CD14-positive monocyte (primary cell): ENCODE measurements around the gene CGNL1. TPM values are rescaled to one million over a fixed set of nuclear protein-coding genes. Genes with fewer than 3 reads are reported as not detected.

Experiments
- DNase-seq, 3 donors: peaks; one replicate each; pipeline ENCODE4 v3.0.0-alpha.2; 2011 to 2022
- H2AFZ ChIP-seq: 2 replicates; pipeline ENCODE4 v1.6.0; 2012; ENCODE audit warnings: mild to moderate bottlenecking, low read depth, low read length, inconsistent platforms; ENCODE audit not compliant: insufficient read depth, poor library complexity, severe bottlenecking
- H3K27ac ChIP-seq, 2 donors: 1 replicate in 1 of 2; 2 replicates in 1 of 2; pipeline ENCODE4 v1.5.1; 2012 to 2013; ENCODE audit warnings: low read length in 2 of 2, control low read depth in 1 of 2, inconsistent platforms in 1 of 2, low read depth in 1 of 2, mild to moderate bottlenecking in 1 of 2
- H3K27me3 ChIP-seq, 2 donors: one replicate each; pipeline versions ENCODE4 v1.6.0 to v1.6.1; 2011 to 2013; ENCODE audit warnings: low read length in 2 of 2; ENCODE audit not compliant: control insufficient read depth in 2 of 2, insufficient read depth in 2 of 2
- H3K36me3 ChIP-seq, 2 donors: replicated peaks in 1 of 2; 1 replicate in 1 of 2; 2 replicates in 1 of 2; pipeline versions ENCODE4 v1.5.1 to v1.6.1; 2012 to 2013; ENCODE audit warnings: low read length in 2 of 2, control low read depth in 1 of 2, inconsistent platforms in 1 of 2, mild to moderate bottlenecking in 1 of 2; ENCODE audit not compliant: insufficient read depth in 2 of 2, control insufficient read depth in 1 of 2
- H3K4me1 ChIP-seq, 2 donors: 1 replicate in 1 of 2; 2 replicates in 1 of 2; pipeline versions ENCODE4 v1.5.1 to v1.6.1; 2012 to 2013; ENCODE audit warnings: low read length in 2 of 2, control low read depth in 1 of 2, inconsistent platforms in 1 of 2, mild to moderate bottlenecking in 1 of 2, moderate library complexity in 1 of 2; ENCODE audit not compliant: insufficient read depth in 2 of 2, control insufficient read depth in 1 of 2
- H3K4me2 ChIP-seq: replicated peaks from 2 replicates; pipeline ENCODE3; 2012; ENCODE audit warnings: low read length, moderate library complexity, mild to moderate bottlenecking; ENCODE audit not compliant: poor library complexity, severe bottlenecking; ENCODE audit errors: extremely low read depth
- H3K4me3 ChIP-seq, 3 experiments: fragments of 200-600 bp in 1 of 3; sonication (generic) in 1 of 3; replicated peaks in 1 of 3; 1 replicate in 2 of 3; 2 replicates in 1 of 3; pipeline ENCODE4 v1.5.1; 2011 to 2013; ENCODE audit warnings: low read length in 3 of 3, mild to moderate bottlenecking in 3 of 3, control low read depth in 2 of 3, low read depth in 2 of 3, inconsistent platforms in 1 of 3, moderate library complexity in 1 of 3
- H3K79me2 ChIP-seq: 2 replicates; pipeline ENCODE4 v1.6.0; 2012; ENCODE audit warnings: mild to moderate bottlenecking, control low read depth, inconsistent platforms, low read length, moderate library complexity; ENCODE audit not compliant: insufficient read depth
- H3K9ac ChIP-seq: 2 replicates; pipeline ENCODE4 v1.6.0; 2017; ENCODE audit warnings: low read length, mild to moderate bottlenecking; ENCODE audit not compliant: insufficient read depth, poor library complexity, severe bottlenecking
- H3K9me3 ChIP-seq, 2 donors: replicated peaks in 1 of 2; 1 replicate in 1 of 2; 2 replicates in 1 of 2; pipeline versions ENCODE4 v1.5.1 to v1.6.1; 2012 to 2013; ENCODE audit warnings: low read length in 2 of 2, control low read depth in 1 of 2; ENCODE audit not compliant: control insufficient read depth in 1 of 2, insufficient read depth in 1 of 2
- H4K20me1 ChIP-seq: 2 replicates; pipeline ENCODE4 v1.6.0; 2012; ENCODE audit warnings: mild to moderate bottlenecking, low read length, control low read depth, moderate library complexity; ENCODE audit not compliant: insufficient read depth
- H3K27ac Mint-ChIP-seq, 7 donors: one replicate each; pipeline ENCODE4 v1.8.0; 2020; ENCODE audit warnings: mild to moderate bottlenecking in 7 of 7, mixed read lengths in 7 of 7, moderate library complexity in 6 of 7, inconsistent platforms in 2 of 7
- H3K27me3 Mint-ChIP-seq, 3 donors: one replicate each; pipeline ENCODE4 v1.8.0; 2021 to 2022; ENCODE audit warnings: low read depth in 3 of 3, mild to moderate bottlenecking in 3 of 3, mixed read lengths in 3 of 3, moderate library complexity in 3 of 3, inconsistent platforms in 1 of 3
- H3K36me3 Mint-ChIP-seq, 2 donors: one replicate each; pipeline ENCODE4 v1.8.0; 2020; ENCODE audit warnings: mixed read lengths in 2 of 2, inconsistent platforms in 1 of 2, mild to moderate bottlenecking in 1 of 2
- H3K4me1 Mint-ChIP-seq: one replicate; pipeline ENCODE4 v1.8.0; 2020; ENCODE audit warnings: mild to moderate bottlenecking, mixed read lengths
- H3K4me3 Mint-ChIP-seq, 2 donors: one replicate each; pipeline ENCODE4 v1.8.0; 2020; ENCODE audit warnings: mild to moderate bottlenecking in 2 of 2, mixed read lengths in 2 of 2, moderate library complexity in 1 of 2
- H3K9me3 Mint-ChIP-seq, 7 donors: one replicate each; pipeline ENCODE4 v1.8.0; 2020 to 2022; ENCODE audit warnings: mixed read lengths in 7 of 7, mild to moderate bottlenecking in 6 of 7, moderate library complexity in 6 of 7, inconsistent platforms in 2 of 7
- CTCF ChIP-seq: fragments of 200-600 bp; IDR thresholded peaks from one replicate; pipeline ENCODE4 v1.8.0; 2022; ENCODE audit warnings: antibody characterized with exemption, mild to moderate bottlenecking
- WGBS: methylation state at CpG from one replicate; pipeline ENCODE4 v1.1.5; 2013; ENCODE audit warnings: missing lambda C conversion rate; ENCODE audit not compliant: insufficient coverage; 5-methylcytosine and 5-hydroxymethylcytosine counted together
- intact Hi-C, 2 donors: fragments of 100-400 bp; cut with micrococcal nuclease; formaldehyde crosslinking; loops; one replicate each; pipeline versions ENCODE4 v1.15.0 to v1.15.1; 2023
- polyA plus RNA-seq, 3 donors: library from polyadenylated mRNA; depleted of rRNA in 1 of 3; unstranded in 2 of 3; stranded (reverse) in 1 of 3; fragments of 300-500 nt in 2 of 3; fragments of >200 nt in 1 of 3; fragmentation: Illumina TruSeq in 2 of 3; gene quantifications; 1 replicate in 2 of 3; 2 replicates in 1 of 3; pipeline ENCODE4 v1.2.3, GENCODE V29; 2012 to 2021

The CGNL1 gene
- polyA plus RNA-seq, 3 donors: not detected

- peak overlapping the region; percentile 57 to 73 for H3K4me3 Mint-ChIP-seq
- WGBS: 100% methylated on average over 1 of the region's 5 CpGs
- H4K20me1 ChIP-seq: no peaks in the 10 kb centered on the region
- TF ChIP-seq CTCF: no peak
- intact Hi-C loops: no loop called here
- peaks cover 25 to 33% (median 30%) of the 10 kb centered on the region in 3 donors for H3K27me3 Mint-ChIP-seq
- no peak overlapping the region for H3K9ac ChIP-seq
- H3K27ac ChIP-seq: no peak overlapping the region
- no peak for DNase-seq
- H3K4me3 ChIP-seq: peak overlapping the region in 1 of 3 experiments; percentile 60
- no peaks in the 10 kb centered on the region for H3K9me3 ChIP-seq
- H3K36me3 Mint-ChIP-seq: peaks cover 0 to 6% of the 10 kb centered on the region in 2 donors
- no peaks in the 10 kb centered on the region for H3K36me3 ChIP-seq
- peak overlapping the region; percentile 28 for H2AFZ ChIP-seq
- H3K9me3 Mint-ChIP-seq: peaks cover 0 to 10% (median 0%) of the 10 kb centered on the region in 7 donors
- H3K4me1 Mint-ChIP-seq: peaks cover 34% of the 10 kb centered on the region
- no peak overlapping the region for H3K27ac Mint-ChIP-seq
- no peaks in the 10 kb centered on the region for H3K79me2 ChIP-seq
- H3K4me2 ChIP-seq: peak overlapping the region; percentile 66
- H3K27me3 ChIP-seq: peaks cover 16 to 22% of the 10 kb centered on the region in 2 donors
- H3K4me1 ChIP-seq: peaks cover 6 to 14% of the 10 kb centered on the region in 2 donors
These were observed 216.1 kb downstream of the CGNL1 start for GRCh38 chr15:57592426-57592825.

GRCh38 chr15:57592836-57593420 is 216.6 kb downstream of the CGNL1 start:
- intact Hi-C loops: no loop called here
- no peak overlapping the region for H3K27ac ChIP-seq
- no peaks in the 10 kb centered on the region for H3K79me2 ChIP-seq
- no peak overlapping the region for H3K4me2 ChIP-seq
- TF ChIP-seq CTCF: no peak
- no peak overlapping the region for H3K27ac Mint-ChIP-seq
- H3K4me3 Mint-ChIP-seq: peak overlapping the region in 1 of 2 donors; percentile 73
- H3K4me3 ChIP-seq: no peak overlapping the region
- DNase-seq: no peak
- H3K27me3 ChIP-seq: peaks cover 16 to 22% of the 10 kb centered on the region in 2 donors
- no peaks in the 10 kb centered on the region for H3K9me3 ChIP-seq
- H3K9ac ChIP-seq: no peak overlapping the region
- H3K36me3 ChIP-seq: no peaks in the 10 kb centered on the region
- no peak overlapping the region for H2AFZ ChIP-seq
- peaks cover 29% of the 10 kb centered on the region for H3K4me1 Mint-ChIP-seq
- peaks cover 25 to 30% (median 29%) of the 10 kb centered on the region in 3 donors for H3K27me3 Mint-ChIP-seq
- peaks cover 0 to 10% (median 0%) of the 10 kb centered on the region in 7 donors for H3K9me3 Mint-ChIP-seq
- peaks cover 0 to 6% of the 10 kb centered on the region in 2 donors for H3K36me3 Mint-ChIP-seq
- H3K4me1 ChIP-seq: peaks cover 6 to 11% of the 10 kb centered on the region in 2 donors
- 82% methylated on average over 3 of the region's 5 CpGs for WGBS
- no peaks in the 10 kb centered on the region for H4K20me1 ChIP-seq
